Measurements from ENCODE around the gene AHCY. TPM values are rescaled to one million over a fixed set of nuclear protein-coding genes. Genes with fewer than 3 reads are reported as not detected.
A peak's percentile ranks its signal among the peaks of the same experiment; 100 is the strongest.

Gene AHCY
- total RNA-seq, 2 experiments from 2014 or later: 16.7 to 16.9 TPM

- H3K36me3 ChIP-seq (ENCODE audit: insufficient read depth, low read length): no peaks in the 10 kb centered on the region
- no peaks in the 10 kb centered on the region for H3K27me3 ChIP-seq (ENCODE audit: control insufficient read depth in 1 of 2, insufficient read depth in 2 of 2, low read length in 2 of 2)
- ChIA-PET POLR2A (no interaction called here), CTCF (no interaction called here)
- Mint-ChIP-seq H3K27me3 (no peaks in the 10 kb centered on the region), H3K36me3 (ENCODE audit: low read depth) (no peaks in the 10 kb centered on the region), H3K4me1 (ENCODE audit: low read depth) (peaks cover 9% of the 10 kb centered on the region), H3K27ac (no peak overlapping the region), H3K9me3 (no peaks in the 10 kb centered on the region), H3K4me3 (no peak overlapping the region)
- H3K4me3 ChIP-seq (ENCODE audit: low read length): no peak overlapping the region
- no peak for DNase-seq
- no peak overlapping the region for H3K27ac ChIP-seq (ENCODE audit: low read depth in 1 of 2, low read length in 2 of 2)
- intact Hi-C loops (cut with DNase I, micrococcal nuclease): no loop called here
- ATAC-seq (ENCODE audit: poor library complexity): no peak
- H3K9me3 ChIP-seq (ENCODE audit: control insufficient read depth in 1 of 2, insufficient read depth in 1 of 2, low read length in 2 of 2): no peaks in the 10 kb centered on the region
- no peaks in the 10 kb centered on the region for H3K4me1 ChIP-seq (ENCODE audit: insufficient read depth, low read length)
- TF ChIP-seq CTCF (IDR thresholded peaks at IDR 0.05): no peak
Observed at GRCh38 chr20:34251619-34252018, 51.5 kb downstream of the AHCY start.

- intact Hi-C loops (cut with DNase I, micrococcal nuclease): no loop called here
- POLR2A ChIA-PET: no interaction called here
- H3K36me3 Mint-ChIP-seq (ENCODE audit: low read depth): no peaks in the 10 kb centered on the region
- no peak overlapping the region for H3K27ac Mint-ChIP-seq
- Histone ChIP-seq H3K4me1 (ENCODE audit: insufficient read depth, low read length) (no peaks in the 10 kb centered on the region), H3K36me3 (ENCODE audit: insufficient read depth, low read length) (no peaks in the 10 kb centered on the region), H3K27ac (ENCODE audit: low read depth in 1 of 2, low read length in 2 of 2) (no peak overlapping the region), H3K4me3 (ENCODE audit: low read length) (no peak overlapping the region), H3K9me3 (ENCODE audit: control insufficient read depth in 1 of 2, insufficient read depth in 1 of 2, low read length in 2 of 2) (no peaks in the 10 kb centered on the region), H3K27me3 (ENCODE audit: control insufficient read depth in 1 of 2, insufficient read depth in 2 of 2, low read length in 2 of 2) (no peaks in the 10 kb centered on the region)
- no peaks in the 10 kb centered on the region for H3K9me3 Mint-ChIP-seq
- ATAC-seq (ENCODE audit: poor library complexity) (no peak), DNase-seq (no peak)
- no peak for TF ChIP-seq CTCF (IDR thresholded peaks at IDR 0.05)
- H3K27me3 Mint-ChIP-seq: no peaks in the 10 kb centered on the region
- CTCF ChIA-PET: no interaction called here
- peaks cover 9% of the 10 kb centered on the region for H3K4me1 Mint-ChIP-seq (ENCODE audit: low read depth)
- no peak overlapping the region for H3K4me3 Mint-ChIP-seq
Observed at GRCh38 chr20:34250005-34250404, 53.1 kb downstream of the AHCY start.

- H3K9me3 ChIP-seq (ENCODE audit: control insufficient read depth in 1 of 2, insufficient read depth in 1 of 2, low read length in 2 of 2): no peaks in the 10 kb centered on the region
- H3K4me3 ChIP-seq (ENCODE audit: low read length): no peak overlapping the region
- TF ChIP-seq CTCF (IDR thresholded peaks at IDR 0.05): no peak
- peak in 3 of 14 experiments; percentile 14 to 45 (median 33) for DNase-seq
- no peaks in the 10 kb centered on the region for H3K27me3 ChIP-seq (ENCODE audit: control insufficient read depth in 1 of 2, insufficient read depth in 2 of 2, low read length in 2 of 2)
- intact Hi-C loops (cut with DNase I, micrococcal nuclease): no loop called here
- no peak overlapping the region for H3K4me3 Mint-ChIP-seq
- POLR2A ChIA-PET: no interaction called here
- no peaks in the 10 kb centered on the region for H3K4me1 ChIP-seq (ENCODE audit: insufficient read depth, low read length)
- peaks cover 9% of the 10 kb centered on the region for H3K4me1 Mint-ChIP-seq (ENCODE audit: low read depth)
- no peak overlapping the region for H3K27ac Mint-ChIP-seq
- no peak overlapping the region for H3K27ac ChIP-seq (ENCODE audit: low read depth in 1 of 2, low read length in 2 of 2)
- no peaks in the 10 kb centered on the region for H3K9me3 Mint-ChIP-seq
- ATAC-seq (ENCODE audit: poor library complexity): no peak
- no peaks in the 10 kb centered on the region for H3K27me3 Mint-ChIP-seq
- CTCF ChIA-PET: no interaction called here
- H3K36me3 Mint-ChIP-seq (ENCODE audit: low read depth): no peaks in the 10 kb centered on the region
- H3K36me3 ChIP-seq (ENCODE audit: insufficient read depth, low read length): no peaks in the 10 kb centered on the region
Observed at GRCh38 chr20:34249291-34249690, 53.9 kb downstream of the AHCY start.

Measured in CD4-positive, alpha-beta T cell (primary cell).